Smooth muscle cell (in vitro differentiated cells): ENCODE measurements around the gene LHPP. TPM values are rescaled to one million over a fixed set of nuclear protein-coding genes. Genes with fewer than 3 reads are reported as not detected.
"Not testable (repeated sequence)": the region's sequence is repeated elsewhere in the genome, so short reads cannot be mapped to it uniquely, and the experiment has no call there.

Experiments
- DNase-seq: peaks from one replicate; lab custom pipeline; 2025; ENCODE audit not compliant: unreplicated experiment; lab: John Stamatoyannopoulos, UW
- H2AFZ ChIP-seq: fragments of 200-600 bp; sonication (generic); 2 replicates; pipeline ENCODE4 v1.6.0; 2016; ENCODE audit warnings: antibody characterized with exemption, low read depth, mild to moderate bottlenecking
- H3F3A ChIP-seq: fragments of 200-600 bp; sonication (generic); 2 replicates; pipeline ENCODE4 v1.6.0; 2017; ENCODE audit warnings: antibody characterized with exemption, low read depth
- H3K27ac ChIP-seq: fragments of 200-600 bp; sonication (generic); 2 replicates; pipeline ENCODE4 v1.5.1; 2016; ENCODE audit warnings: low read depth, mild to moderate bottlenecking
- H3K27me3 ChIP-seq: fragments of 200-600 bp; sonication (generic); 2 replicates; pipeline ENCODE4 v1.6.1; 2016; ENCODE audit warnings: low read depth, mild to moderate bottlenecking
- H3K36me3 ChIP-seq: fragments of 200-600 bp; sonication (generic); 2 replicates; pipeline ENCODE4 v1.5.1; 2016; ENCODE audit warnings: low read depth
- H3K4me1 ChIP-seq: fragments of 200-600 bp; sonication (generic); 2 replicates; pipeline ENCODE4 v1.5.1; 2016; ENCODE audit warnings: low read depth
- H3K4me2 ChIP-seq: fragments of 200-600 bp; sonication (generic); 2 replicates; pipeline ENCODE4 v1.6.0; 2016; ENCODE audit warnings: mild to moderate bottlenecking
- H3K4me3 ChIP-seq: fragments of 200-600 bp; sonication (generic); 2 replicates; pipeline ENCODE4 v1.5.1; 2016; ENCODE audit warnings: mild to moderate bottlenecking
- H3K79me2 ChIP-seq: fragments of 200-600 bp; sonication (generic); 2 replicates; pipeline ENCODE4 v1.6.0; 2016; ENCODE audit warnings: low read depth, mild to moderate bottlenecking
- H3K9ac ChIP-seq: fragments of 200-600 bp; sonication (generic); 2 replicates; pipeline ENCODE4 v1.6.0; 2016; ENCODE audit warnings: low read depth
- H3K9me3 ChIP-seq: fragments of 200-600 bp; sonication (generic); replicated peaks from 2 replicates; pipeline ENCODE4 v1.5.1; 2016; ENCODE audit warnings: low read depth
- H4K20me1 ChIP-seq: fragments of 200-600 bp; sonication (generic); 2 replicates; pipeline ENCODE4 v1.6.0; 2016; ENCODE audit warnings: low read depth
- WGBS: methylation state at CpG from one replicate; pipeline ENCODE4 v1.1.7; 2016; ENCODE audit warnings: low lambda C conversion rate; 5-methylcytosine and 5-hydroxymethylcytosine counted together
- polyA plus RNA-seq: library from polyadenylated mRNA; unstranded; fragments of >200 nt; fragmentation: Nextera tagmentation; extraction: Ambion mirVana; gene quantifications from 2 replicates; pipeline ENCODE4 v1.2.1, GENCODE V29; 2016
- total RNA-seq: library from RNA; depleted of rRNA; stranded (reverse); fragments of >200 nt; gene quantifications from 2 replicates; pipeline ENCODE4 v1.2.3, GENCODE V29; 2014
- TF ChIP-seq, protein P1 (sequence below): fragments of 200-600 bp; sonication (generic); IDR thresholded peaks from 2 replicates; pipeline ENCODE4 v1.5.1; 2017; ENCODE audit warnings: borderline replicate concordance, mild to moderate bottlenecking, antibody characterized with exemption; ENCODE audit not compliant: insufficient read depth, poor library complexity, severe bottlenecking

The LHPP gene
- total and polyA plus RNA-seq, 2 experiments from 2014 or later = 7.6 to 14.0 TPM

DNA sequence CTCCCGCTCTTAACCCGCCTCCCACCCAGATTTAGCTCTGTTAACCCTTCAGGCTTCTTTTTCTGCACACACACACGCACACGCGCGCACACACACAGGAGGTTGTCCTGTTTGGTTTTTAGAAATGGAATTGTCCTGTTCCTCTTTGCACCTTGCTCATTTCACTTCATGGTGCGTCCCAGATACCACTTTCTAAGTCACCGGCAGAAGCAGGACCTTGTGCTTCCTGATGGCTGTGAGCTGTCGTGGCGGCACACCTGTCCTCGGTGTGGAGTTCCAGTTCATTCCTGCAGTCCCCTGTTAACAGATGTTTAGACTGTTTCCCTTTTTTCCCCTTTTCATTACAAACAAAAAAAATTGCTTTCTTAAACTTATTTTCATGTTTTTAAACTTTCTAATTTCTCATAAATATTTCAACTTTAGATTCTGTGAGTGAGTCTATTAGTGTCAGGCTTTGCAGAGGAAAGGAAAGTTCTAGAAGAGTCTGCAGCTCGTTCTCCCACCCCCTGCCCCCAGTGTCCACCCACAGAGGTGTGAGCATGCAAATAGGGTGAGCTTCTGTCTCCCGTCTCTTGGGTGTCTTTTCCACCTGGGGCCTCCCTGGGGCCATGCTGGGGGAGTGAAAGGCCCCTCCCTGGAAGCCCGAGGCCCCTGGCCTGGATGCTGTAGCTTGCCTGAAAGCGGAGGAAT, 85.5 kb downstream of the LHPP start:
- no peak overlapping the region for H2AFZ ChIP-seq
- no peaks in the 10 kb centered on the region for H3F3A ChIP-seq
- no peak overlapping the region for H3K4me2 ChIP-seq
- WGBS = 84% methylated on average over 15 of the region's 15 CpGs
- TF ChIP-seq, protein P1, sequence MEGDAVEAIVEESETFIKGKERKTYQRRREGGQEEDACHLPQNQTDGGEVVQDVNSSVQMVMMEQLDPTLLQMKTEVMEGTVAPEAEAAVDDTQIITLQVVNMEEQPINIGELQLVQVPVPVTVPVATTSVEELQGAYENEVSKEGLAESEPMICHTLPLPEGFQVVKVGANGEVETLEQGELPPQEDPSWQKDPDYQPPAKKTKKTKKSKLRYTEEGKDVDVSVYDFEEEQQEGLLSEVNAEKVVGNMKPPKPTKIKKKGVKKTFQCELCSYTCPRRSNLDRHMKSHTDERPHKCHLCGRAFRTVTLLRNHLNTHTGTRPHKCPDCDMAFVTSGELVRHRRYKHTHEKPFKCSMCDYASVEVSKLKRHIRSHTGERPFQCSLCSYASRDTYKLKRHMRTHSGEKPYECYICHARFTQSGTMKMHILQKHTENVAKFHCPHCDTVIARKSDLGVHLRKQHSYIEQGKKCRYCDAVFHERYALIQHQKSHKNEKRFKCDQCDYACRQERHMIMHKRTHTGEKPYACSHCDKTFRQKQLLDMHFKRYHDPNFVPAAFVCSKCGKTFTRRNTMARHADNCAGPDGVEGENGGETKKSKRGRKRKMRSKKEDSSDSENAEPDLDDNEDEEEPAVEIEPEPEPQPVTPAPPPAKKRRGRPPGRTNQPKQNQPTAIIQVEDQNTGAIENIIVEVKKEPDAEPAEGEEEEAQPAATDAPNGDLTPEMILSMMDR = no peak
- H3K9ac ChIP-seq = no peak overlapping the region
- no peaks in the 10 kb centered on the region for H3K79me2 ChIP-seq
- H3K36me3 ChIP-seq = no peaks in the 10 kb centered on the region
- peaks cover 2% of the 10 kb centered on the region for H3K4me1 ChIP-seq
- H3K4me3 ChIP-seq = no peak overlapping the region
- H4K20me1 ChIP-seq = no peaks in the 10 kb centered on the region
- no peaks in the 10 kb centered on the region for H3K9me3 ChIP-seq
- H3K27me3 ChIP-seq = no peaks in the 10 kb centered on the region
- no peak for DNase-seq
- no peak overlapping the region for H3K27ac ChIP-seq

DNA sequence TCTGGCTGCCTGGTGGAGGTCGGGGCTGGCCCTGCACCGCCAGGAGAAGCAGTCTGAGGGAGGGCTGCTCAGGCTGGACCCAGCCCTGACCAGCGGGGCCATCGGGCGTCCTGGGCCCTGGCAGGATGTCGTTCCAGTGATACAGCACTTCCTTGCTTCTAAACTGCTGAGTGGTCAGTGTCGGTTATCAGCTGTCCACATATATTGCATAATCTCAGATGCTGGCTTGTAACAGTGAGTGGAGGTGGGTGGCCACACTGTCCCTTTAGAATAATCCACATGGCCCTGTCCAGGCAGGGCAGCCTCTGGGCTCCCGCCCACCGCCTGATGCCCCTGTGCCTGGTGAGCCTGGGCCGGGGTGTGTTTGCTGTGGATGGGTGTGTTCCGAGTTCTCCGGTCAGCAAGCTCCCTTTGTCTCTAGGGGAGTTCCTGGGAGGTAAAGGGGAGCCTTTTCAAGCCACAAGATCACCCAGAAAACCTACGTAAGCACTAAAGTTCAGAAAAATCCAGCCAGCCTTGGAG, 86.1 kb downstream of the LHPP start:
- H3K4me2 ChIP-seq = no peak overlapping the region
- no peak overlapping the region for H3K4me3 ChIP-seq
- H2AFZ ChIP-seq = no peak overlapping the region
- H3F3A ChIP-seq = no peaks in the 10 kb centered on the region
- no peaks in the 10 kb centered on the region for H3K9me3 ChIP-seq
- H3K27me3 ChIP-seq = no peaks in the 10 kb centered on the region
- H4K20me1 ChIP-seq = no peaks in the 10 kb centered on the region
- WGBS = 64% methylated on average over 13 of the region's 13 CpGs
- no peak overlapping the region for H3K9ac ChIP-seq
- no peaks in the 10 kb centered on the region for H3K79me2 ChIP-seq
- no peak for DNase-seq
- H3K27ac ChIP-seq = no peak overlapping the region
- H3K4me1 ChIP-seq = peaks cover 8% of the 10 kb centered on the region
- TF ChIP-seq, protein P1 = no peak
- no peaks in the 10 kb centered on the region for H3K36me3 ChIP-seq

DNA sequence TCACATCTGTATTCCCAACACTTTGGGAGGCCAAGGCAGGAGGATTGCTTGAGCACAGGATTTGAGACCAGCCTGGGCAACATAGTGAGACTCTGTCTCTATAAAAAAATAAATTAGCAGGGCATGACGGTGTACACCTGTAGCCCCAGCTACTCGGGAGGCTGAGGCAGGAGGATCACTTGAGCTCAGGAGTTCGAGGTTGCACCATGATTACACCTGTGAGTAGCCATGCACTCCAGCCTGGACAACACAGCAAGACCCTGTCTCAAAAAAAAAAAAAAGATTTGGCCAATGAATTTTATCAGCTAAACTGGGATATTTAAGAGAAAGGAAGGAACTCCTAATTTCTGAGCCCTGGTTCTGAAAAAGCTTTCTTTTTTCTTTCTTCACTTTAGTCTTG, 87.5 kb downstream of the LHPP start:
- not testable (repeated sequence) for DNase-seq, H3K4me2 ChIP-seq, H3K4me3 ChIP-seq, H3K4me1 ChIP-seq, H3K36me3 ChIP-seq, H3K79me2 ChIP-seq, H3K9me3 ChIP-seq, H3K27me3 ChIP-seq, H4K20me1 ChIP-seq, H3K9ac ChIP-seq, H2AFZ ChIP-seq, H3F3A ChIP-seq, H3K27ac ChIP-seq
- WGBS = 95% methylated on average over 3 of the region's 3 CpGs

DNA sequence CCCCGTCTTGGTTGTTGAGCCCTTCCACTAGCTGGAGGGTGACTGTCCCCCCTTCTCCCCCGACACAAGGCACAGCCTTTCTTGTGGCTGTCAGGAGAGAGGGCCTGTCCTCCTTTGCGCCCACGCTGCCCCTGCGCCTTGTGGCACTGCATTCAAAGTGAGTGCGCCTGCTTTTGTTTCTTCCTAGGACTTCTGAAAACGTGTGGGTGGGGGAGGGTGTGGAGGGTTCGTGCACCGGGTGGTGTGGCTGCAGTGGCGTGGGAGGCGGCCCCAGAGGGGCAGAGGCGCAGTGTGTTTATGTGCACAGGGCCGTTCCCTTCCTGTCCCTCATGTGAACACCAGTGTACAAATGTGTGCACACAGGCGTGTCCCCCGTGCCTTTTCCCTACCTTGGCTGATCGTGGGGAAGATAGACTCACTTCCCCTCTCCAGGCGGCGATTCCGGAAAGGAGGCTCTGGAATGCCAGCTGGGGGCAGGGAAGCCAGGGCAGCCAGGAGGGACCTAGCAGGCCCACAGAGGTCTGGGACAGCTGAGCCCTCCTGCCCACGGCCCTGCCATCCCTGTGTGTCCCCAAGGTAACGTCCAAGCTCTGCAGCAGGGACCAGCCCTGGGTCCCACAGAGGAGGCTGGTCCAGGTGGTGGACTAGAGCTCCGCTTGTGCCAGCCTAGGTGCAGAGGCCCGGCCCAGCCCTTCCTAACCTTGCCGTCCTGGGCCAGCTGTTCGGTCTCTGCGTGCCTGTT, 88.8 kb downstream of the LHPP start:
- Histone ChIP-seq H3K36me3 (no peaks in the 10 kb centered on the region), H3K9ac (no peak overlapping the region), H3K4me2 (no peak overlapping the region), H3K79me2 (no peaks in the 10 kb centered on the region), H3K27ac (no peak overlapping the region), H3K4me1 (peaks cover 10% of the 10 kb centered on the region), H3F3A (no peaks in the 10 kb centered on the region), H3K9me3 (no peaks in the 10 kb centered on the region), H3K27me3 (no peaks in the 10 kb centered on the region), H2AFZ (no peak overlapping the region), H3K4me3 (no peak overlapping the region), H4K20me1 (no peaks in the 10 kb centered on the region)
- no peak for DNase-seq
- TF ChIP-seq, protein P1 = no peak
- whole genome bisulfite sequencing = 90% methylated on average over 15 of the region's 26 CpGs
